HG03159 (cell line): ENCODE results near the gene MAVS.
A peak's percentile ranks its signal among the peaks of the same experiment; 100 is the strongest.
"Not testable (repeated sequence)": the region's sequence is repeated elsewhere in the genome, so short reads cannot be mapped to it uniquely, and the experiment has no call there.

Experiments
- ATAC-seq: cut with Tn5 transposase; IDR thresholded peaks from one replicate; pipeline ENCODE4 v1.9.1; 2021; ENCODE audit warnings: mild to moderate bottlenecking, moderate library complexity; ENCODE audit not compliant: unreplicated experiment

The MAVS gene

DNA sequence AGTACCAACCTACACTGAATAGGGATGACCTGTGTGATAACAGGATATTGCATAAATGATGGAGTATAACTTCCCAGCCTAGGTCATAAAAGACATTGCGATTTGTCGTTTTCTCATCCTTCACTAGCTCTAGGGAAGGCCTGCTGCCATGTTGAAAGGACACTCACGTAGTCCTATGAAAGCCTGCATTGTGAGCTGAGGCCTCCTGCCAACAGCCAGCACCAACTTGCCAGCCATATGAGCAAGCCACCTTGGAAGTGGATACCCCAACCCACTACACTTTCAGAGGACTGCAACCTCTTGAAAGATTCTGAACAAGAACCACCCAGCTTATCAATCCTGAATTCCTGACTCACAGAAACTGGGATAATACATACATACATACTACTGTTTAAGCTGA is 39.1 kb downstream of the MAVS start:
- ATAC-seq: no peak

DNA sequence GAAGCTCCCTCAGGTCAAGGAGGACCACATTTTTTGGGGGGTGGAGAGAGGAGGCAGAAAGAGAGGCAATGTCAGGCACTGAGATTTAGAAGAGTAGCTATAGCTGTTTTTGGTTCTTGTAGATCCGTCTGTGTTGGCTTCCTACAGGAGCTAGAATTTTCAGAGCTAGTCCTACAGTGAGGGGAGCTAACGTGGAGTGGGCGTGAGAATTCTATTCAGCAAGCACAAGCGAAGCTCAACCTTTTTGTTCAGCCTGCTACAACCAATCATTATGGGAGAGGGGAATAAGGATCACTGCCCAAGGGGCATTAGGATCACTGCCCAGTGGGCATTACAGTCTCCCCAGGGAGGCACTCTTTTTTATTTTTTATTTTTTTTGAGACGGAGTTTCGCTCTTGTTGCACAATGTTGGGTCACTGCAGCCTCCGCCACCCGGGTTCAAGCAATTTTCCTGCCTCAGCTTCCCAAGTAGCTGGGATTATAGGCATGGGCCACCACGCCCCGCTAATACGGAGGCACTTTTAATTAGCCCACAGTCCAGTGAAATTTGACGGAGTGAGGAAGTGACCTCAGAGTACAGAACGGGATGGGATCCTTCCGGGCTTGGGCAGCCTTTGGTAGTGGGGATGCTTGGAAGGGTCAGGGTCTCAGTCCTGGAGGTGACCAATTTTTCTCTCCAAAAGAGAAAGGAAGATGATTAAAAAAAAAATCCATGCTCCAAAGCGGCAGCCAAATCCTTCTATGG is 41.4 kb downstream of the MAVS start:
- ATAC-seq: no peak

DNA sequence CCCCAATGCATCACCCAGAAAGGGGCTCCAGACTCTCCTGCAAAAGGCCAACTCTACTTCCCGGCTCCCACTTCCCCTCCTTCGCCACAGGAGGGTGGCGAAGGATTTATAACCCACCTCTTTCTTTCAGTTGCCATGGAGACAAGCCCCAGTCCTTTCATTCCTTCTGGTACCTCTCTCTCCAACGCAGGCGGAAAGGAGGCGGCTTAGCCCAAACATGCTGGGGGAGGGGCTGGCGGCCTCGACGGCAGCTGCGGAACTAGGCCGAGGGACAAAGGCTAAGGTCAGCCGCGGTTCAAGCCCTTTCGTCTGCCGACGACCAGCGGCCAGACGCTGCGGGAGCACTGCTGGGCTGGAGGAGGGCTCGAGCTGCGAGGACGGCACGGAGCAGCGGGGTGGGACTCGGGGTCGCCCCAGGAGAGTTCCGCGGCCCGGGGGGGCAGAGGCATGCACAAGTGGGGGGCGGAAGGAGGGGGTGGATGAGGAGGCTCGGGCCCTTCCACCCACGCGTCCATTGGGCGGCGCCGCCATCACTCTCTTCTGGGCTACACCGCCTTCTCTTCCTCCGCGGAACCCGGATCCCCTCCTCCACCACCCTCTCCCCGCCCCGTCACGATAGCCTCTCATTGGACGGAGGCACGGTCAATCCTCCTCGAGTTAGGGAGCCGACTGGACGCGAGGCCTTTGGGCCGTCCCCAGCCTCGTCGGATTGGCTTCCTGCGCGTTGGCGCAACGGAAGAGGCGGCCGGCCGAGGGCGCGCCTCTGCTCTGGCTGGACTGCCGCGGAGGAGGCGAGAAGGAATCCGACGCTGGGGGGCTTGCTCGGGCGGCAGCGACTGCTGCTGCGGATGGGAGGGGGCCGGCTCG is 42.2 kb downstream of the MAVS start, which contains the start of gene PANK2:
PANK2 (plus strand) TSS at position 766 of the 867 bp plus-strand sequence.
- ATAC-seq: peak; percentile 94

DNA sequence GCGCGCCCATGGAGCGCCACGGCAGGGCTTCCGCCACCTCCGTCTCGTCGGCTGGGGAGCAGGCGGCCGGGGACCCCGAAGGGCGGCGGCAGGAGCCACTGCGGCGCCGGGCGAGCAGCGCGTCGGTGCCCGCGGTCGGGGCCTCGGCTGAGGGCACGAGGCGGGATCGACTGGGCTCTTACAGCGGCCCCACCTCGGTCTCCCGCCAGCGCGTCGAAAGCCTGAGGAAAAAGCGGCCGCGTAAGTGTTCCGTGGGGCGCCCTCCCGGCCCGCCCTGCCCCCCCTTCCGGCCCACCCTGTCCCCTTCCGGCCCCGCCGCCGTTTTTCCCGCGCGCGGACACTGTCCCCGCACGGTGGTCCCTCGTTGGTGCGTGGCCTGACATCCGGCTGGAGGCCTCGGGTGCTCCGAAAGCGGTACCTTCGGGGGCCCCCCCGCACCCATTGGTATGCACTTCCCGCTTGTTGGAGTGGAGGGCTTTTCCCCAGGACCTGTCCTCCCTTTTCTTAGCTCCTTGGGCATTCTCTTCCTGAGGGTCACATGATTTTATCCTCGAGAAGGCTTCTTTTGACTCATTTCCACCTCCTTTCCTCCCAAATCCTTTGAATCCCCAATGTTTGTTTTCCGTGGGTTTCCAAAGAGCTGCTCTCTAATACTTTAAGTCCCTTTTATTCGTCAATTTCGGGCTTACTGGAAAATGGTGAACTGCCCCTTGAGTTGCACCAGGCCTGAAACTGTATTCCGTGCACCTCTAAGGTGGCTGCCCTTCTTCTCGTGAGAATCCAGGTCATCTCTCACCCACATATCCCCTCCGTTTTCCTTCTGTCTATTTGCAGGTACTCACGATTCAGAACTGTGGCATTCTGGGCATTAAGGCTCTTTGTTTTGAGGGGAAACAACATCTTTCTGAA is 43.1 kb downstream of the MAVS start:
- ATAC-seq: peak; percentile 20

DNA sequence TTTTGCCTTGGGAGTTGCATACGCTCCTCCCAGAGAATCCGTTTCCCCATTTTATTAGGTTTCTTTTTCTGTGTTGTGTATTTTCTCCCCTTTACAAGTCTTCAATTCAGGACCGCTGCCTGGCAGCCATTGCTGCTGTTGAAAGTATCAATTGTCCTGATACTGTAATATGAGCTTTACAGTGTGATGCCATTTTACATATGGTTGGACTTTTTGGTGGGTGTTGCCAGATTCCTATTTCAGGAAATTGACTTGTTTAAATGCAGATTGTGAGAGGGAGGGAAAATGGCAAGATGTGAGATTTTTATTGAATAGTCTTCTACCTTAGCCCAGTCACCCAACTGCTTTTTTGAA is 43.7 kb downstream of the MAVS start:
- ATAC-seq: no peak

DNA sequence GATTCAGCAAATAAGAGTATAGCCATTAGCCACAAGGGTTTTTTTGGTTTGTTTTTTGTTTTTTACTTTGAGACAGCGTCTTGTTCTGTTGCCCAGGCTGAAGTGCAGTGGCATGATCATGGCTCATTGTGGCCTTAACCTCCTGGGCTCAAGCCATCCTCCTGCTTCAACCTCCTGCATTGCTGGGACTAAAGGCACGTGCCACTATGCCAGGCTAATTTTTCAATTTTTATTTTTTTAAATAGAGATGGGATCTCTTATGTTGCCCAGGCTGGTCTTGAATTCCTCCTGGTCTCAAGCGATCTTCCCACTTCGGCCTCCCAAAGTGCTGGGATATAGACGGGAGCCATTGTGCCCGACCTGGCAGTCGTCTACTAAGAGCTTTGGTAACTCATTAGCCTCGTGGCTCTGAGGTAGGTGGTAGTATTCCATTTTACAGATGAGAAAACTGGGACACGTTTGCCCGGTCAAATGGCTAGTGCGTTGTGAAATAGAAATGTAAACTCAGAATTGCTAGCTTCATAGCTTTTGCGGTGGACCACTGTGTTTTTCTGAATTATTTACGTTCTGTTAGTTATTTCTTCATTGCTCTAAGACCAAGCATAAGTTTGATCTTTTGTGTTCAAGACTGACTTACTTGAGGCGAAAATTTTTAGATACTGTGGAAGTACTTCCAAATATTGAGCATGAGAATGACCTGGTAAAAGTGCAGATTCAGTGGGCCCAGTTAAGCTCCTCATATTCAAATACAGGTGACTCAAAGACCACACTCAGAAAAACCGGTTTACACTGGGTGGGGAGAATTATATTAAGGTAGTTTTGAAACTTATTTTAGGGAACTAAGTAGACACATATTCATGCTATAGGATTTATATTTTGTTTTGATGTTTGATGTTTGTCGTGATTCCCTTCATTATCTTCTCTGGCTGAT is 44.6 kb downstream of the MAVS start:
- no peak for ATAC-seq

DNA sequence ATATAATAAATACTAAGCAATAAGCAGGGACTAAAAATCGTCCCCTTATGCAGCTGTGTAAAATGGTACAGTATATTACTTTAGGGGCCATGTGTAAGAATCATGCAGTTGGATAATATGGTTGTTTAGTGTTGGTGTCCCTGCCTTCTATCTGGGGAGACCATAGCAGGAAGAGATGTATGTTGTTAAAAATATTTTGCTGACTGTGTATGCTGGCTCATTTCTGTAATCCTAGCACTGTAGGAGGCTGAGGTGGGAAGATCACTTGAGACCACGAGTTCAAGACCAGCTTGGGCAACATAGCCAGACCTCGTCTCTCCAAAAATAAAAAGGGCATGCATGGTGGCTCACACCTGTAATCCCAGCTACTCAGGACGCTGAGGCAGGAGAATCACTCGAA is 48.2 kb downstream of the MAVS start:
- no peak for ATAC-seq

DNA sequence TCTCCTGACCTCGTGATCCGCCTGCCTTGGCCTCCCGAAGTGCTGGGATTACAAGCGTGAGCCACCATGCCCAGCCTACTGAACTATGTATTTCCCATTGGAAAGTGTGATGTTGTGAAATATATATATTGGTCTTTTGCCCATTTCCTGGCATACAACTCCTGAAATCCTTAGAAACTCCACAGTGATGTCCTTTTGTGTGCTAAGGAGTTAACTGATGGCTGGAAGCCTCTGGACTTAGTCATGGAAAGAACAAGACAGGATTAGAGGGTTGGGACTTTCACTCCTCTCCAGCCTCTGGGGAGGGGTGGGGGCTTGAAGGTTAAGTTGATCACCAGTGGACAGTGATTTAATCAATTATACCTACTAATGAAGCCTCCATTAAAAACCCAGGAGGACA is 49.7 kb downstream of the MAVS start:
- no peak for ATAC-seq

DNA sequence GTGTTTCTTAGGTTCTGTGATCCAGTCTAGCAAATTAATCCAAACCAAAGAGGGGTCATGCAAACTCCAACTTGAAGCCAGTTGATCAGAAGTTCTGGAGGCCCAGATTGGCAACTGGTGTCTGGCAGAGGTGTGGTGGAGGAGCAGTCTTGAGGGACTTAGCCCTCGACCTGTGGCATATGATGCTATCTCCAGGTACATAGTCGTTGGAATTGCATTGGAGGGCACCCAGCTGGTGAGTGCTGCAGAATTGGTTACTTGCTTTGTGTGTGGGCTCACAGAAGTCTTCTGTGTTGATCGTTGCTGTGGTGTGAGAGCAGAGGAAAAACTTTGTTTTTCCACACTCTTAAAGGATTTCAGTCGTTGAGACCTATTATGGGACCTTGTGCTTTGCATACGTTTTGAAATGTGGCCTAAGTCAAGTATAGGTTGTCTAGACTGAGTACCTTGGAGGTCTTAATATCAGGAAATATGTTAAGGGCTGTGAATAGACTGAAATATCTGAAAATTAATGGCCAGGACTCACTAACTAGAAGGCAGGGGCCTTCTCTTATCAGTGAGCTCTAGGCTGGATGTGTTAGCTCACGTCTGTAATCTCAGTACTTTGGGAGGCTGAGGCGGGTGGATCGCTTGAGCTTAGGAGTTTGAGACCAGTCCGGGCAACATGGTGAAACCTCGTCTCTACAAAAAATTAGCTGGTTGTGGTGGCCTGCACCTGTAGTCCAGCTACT is 50.4 kb downstream of the MAVS start:
- no peak for ATAC-seq

DNA sequence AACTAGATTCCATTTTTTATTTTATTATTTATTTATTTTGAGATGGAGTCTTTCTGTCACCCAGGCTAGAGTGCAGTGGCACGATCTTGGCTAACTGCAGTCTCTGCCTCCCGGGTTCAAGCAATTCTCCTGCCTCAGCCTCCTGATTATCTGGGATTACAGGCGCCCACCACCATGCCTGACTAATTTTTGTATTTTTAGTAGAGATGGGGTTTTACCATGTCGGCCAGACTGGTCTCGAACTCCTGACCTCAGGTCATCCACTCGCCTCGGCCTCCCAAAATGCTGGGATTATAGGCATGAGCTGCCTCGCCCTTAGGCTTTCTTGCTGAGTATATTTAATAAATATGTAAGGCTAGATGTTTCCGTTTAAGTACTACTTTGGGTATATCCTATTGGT is 51.5 kb downstream of the MAVS start:
- not testable (repeated sequence) for ATAC-seq

DNA sequence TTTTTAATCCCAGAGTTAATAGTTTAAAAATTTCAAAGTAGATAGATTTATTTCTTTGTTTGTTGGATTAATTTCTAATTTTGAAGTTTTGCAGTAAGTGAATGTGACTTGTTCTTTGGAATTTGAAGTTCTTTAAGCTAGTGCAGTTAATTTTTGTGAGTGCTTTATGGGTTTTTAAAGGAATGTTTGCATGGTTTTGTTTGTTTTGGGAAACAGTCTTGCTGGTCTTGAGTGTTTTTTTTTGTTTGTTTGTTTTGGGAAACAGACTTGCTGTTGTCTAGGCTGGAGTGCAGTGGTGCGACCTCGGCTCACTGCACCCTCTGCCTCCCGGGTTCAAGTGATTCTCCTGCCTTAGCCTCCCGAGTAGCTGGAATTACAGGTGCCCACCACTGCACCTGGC is 52.0 kb downstream of the MAVS start:
- no peak for ATAC-seq

DNA sequence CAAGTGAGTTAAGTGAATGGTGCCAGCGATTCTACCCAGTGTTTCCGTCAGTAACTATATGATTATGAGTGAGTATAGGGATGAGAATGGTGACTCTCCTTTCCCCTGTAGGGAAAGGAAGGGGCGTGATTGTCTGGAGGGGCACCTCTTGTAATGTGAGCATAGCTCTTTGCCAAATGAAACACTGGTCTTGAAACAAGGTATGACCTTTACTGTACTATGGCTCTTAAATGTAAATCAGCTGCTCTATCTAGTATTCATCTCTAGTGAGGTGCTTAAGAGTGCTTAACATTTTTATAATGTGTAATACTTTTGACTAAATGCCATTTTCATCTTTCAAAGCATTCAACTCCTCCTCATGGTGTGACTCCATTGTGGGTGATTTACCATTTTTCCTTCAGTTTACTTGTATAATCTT is 53.6 kb downstream of the MAVS start:
- no peak for ATAC-seq

DNA sequence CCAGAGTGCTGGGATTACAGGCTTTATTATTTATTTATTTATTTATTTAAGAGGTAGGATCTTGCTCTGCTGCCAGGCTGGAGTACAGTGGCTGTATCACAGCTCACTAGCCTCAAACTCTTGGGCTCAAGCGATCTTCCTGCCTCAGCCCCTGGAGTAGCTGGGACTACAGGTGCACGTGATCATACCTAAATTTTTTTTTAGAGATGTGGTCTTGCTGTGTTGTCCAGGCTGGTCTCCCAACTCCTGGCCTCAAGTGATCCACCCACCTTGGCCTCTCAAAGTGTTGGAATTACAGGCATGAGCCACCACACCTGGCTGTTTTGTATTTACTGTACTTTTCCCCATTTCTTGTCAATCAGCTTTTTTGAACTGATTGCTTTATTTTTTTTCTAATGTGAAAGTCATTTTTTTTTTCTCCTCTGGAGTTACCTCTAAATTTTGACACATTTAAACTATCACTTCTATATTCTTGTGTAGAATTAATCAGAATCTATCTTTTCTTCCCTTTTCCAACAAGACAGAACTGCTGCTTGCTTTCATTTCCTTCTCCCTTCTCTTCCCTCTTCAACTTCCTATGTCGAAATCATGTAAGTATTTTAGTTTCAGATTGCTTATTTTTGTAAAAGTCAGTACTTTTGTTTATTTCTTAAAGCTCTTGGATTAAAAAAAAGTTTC is 54.5 kb downstream of the MAVS start:
- no peak for ATAC-seq

DNA sequence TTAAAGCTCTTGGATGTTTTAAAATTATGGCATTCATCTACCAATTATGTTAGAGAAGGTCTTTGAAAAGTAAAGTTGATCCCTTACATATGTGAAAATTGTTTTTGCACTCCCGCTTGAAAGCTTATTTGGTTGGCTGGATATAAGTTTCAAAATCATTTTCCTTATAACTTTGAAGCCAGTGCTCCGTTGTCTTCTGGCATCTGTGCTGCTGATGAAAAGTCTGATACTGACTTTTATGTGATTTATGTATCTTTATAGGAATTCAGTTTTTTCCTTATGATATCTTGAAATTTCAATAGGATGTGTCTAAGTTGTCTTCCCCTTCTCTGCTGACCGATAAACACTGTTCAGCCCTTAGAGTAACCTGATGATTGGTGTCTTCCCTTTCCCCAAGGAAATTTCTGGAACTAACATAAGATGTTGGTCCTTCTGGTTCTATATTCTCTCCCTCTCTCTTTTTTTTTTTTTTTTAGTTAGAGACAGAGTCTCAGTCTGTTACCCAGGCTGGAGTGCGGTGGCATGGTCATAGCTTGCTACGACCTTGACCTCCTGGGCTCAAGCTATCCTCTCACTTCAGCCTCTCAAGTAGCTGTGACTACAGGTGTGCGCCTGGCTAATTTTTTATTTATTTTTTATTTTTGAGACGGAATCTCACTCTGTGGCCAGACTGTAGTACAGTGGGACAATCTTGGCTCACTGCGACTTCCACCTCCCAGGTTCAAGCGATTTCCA is 55.2 kb downstream of the MAVS start:
- no peak for ATAC-seq

DNA sequence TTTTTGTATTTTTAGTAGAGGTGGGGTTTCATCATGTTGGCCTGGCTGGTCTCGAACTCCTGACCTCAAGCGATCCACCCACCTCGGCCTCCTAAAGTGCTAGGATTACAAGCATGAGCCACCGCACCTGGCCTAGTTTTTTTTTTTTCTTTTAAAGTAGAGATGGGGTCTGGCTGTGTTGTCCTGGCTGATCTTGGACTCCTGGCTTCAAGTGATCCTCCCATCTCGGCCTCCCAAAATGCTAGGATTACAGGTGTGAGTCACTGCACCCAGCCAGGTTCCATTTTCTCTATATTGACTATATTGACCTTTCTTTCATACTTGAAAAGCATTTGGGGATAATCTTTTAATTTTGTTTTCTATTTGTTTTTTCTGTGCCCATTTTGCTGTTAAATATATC is 55.8 kb downstream of the MAVS start:
- ATAC-seq: no peak

DNA sequence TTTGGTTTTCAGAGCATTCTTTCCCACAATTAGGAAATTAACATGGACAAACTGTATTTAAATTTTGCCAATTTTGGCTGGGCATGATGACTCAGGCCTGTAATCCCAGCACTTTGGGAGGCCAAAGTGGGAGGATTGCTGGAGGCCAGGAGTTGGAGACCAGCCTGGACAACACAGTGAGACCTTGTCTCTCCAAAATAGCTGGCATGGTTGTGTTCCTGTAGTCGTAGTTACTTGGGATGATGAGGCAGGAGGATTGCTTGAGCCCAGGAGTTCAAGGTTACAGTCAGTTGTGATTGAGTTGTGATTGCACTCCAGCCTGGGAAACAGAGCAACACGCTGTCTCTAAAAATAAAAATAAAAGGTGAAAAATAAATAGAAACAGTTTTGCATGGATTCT is 57.6 kb downstream of the MAVS start:
- no peak for ATAC-seq

DNA sequence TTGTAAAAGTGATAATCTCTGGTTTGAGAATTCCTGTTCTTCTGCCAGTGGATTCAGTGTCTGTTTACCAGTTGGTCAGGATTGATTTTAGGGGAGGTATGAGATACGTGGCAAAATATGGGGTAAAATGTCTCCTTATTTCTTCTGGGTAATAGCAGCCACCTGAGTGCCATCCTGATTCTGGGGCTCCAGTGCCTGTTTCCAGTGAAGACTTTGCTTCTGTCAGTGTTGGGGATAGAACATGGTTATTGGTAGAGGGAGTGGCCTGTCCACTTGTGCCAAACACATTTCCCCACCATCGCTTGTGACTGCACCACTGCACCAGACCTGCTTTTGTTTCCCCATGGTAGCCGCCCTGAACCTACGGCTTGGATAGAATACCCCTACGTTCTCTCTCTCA is 58.2 kb downstream of the MAVS start:
- ATAC-seq: no peak
